GM12892 (cell line): Measurements from ENCODE around the gene RBM5.

Source experiments
- DNase-seq: peaks from one replicate; pipeline ENCODE4 v3.0.0; 2011; ENCODE audit not compliant: insufficient read length
- FAIRE-seq: peaks from 2 replicates; lab custom pipeline; 2011; peaks lifted over from hg19 to GRCh38; lab: Jason Lieb, UNC
- POLR2A ChIP-seq: IDR thresholded peaks from 2 replicates; pipeline ENCODE4 v1.6.1; 2011; ENCODE audit warnings: low read depth, low read length, control low read depth
- POLR2AphosphoS5 ChIP-seq: IDR thresholded peaks from 2 replicates; pipeline ENCODE4 v1.6.1; 2011; ENCODE audit warnings: low read depth, low read length, control low read depth
- TAF1 ChIP-seq: IDR thresholded peaks from 2 replicates; pipeline ENCODE4 v1.6.1; 2011; ENCODE audit warnings: low read depth, mild to moderate bottlenecking, control low read depth, low read length, borderline replicate concordance

RBM5 gene

GRCh38 chr3:50150404-50150750, 61.7 kb downstream of the RBM5 start:
- DNase-seq (no peak), FAIRE-seq (no peak)
- no peak for TF ChIP-seq POLR2A

GRCh38 chr3:50150863-50151686, 62.4 kb downstream of the RBM5 start:
- DNase-seq, result no peak
- FAIRE-seq, result no peak
- no peak for TF ChIP-seq TAF1
- TF ChIP-seq POLR2AphosphoS5, result no peak
- TF ChIP-seq POLR2A, result no peak

GRCh38 chr3:50151728-50152127, 63.0 kb downstream of the RBM5 start:
- no peak for FAIRE-seq

GRCh38 chr3:50153782-50154475, 65.2 kb downstream of the RBM5 start:
- FAIRE-seq (no peak), DNase-seq (no peak)
- TF ChIP-seq POLR2AphosphoS5, result no peak
- TF ChIP-seq TAF1, result no peak
- no peak for TF ChIP-seq POLR2A

More at GRCh38 chr3:50151728-50152127, 63.0 kb downstream of the RBM5 start:
- no peak for DNase-seq
- TF ChIP-seq TAF1, result no peak
- no peak for TF ChIP-seq POLR2AphosphoS5
- TF ChIP-seq POLR2A, result no peak

- TF ChIP-seq TAF1 (no peak), POLR2AphosphoS5 (no peak), POLR2A (no peak)
- FAIRE-seq (no peak), DNase-seq (no peak)
Measured at GRCh38 chr3:50154476-50154839, 65.7 kb downstream of the RBM5 start.

- no peak for TF ChIP-seq TAF1
- TF ChIP-seq POLR2AphosphoS5, result no peak
- no peak for TF ChIP-seq POLR2A
- DNase-seq (peak; percentile 96), FAIRE-seq (no peak)
Measured at GRCh38 chr3:50154840-50155490, 66.2 kb downstream of the RBM5 start, which contains the start of gene SEMA3F. Gene SEMA3F (plus strand): TSS chr3:50155324. CDS start chr3:50159623, 4,299 bp downstream.

- TF ChIP-seq POLR2A (no peak), TAF1 (no peak)
- FAIRE-seq, result no peak
- no peak for DNase-seq
Measured at GRCh38 chr3:50155491-50155878, 66.8 kb downstream of the RBM5 start.

- TF ChIP-seq POLR2A (no peak), POLR2AphosphoS5 (no peak), TAF1 (no peak)
- no peak for DNase-seq
- FAIRE-seq, result no peak
Measured at GRCh38 chr3:50155891-50156290, 67.2 kb downstream of the RBM5 start.

GRCh38 chr3:50156549-50157493, 68.1 kb downstream of the RBM5 start:
- FAIRE-seq (no peak), DNase-seq (no peak)
- TF ChIP-seq TAF1 (no peak), POLR2AphosphoS5 (no peak), POLR2A (no peak)

- no peak for DNase-seq
- TF ChIP-seq POLR2AphosphoS5 (no peak), TAF1 (no peak), POLR2A (no peak)
- no peak for FAIRE-seq
Measured at GRCh38 chr3:50157827-50158529, 69.3 kb downstream of the RBM5 start.
